Tibial artery (tissue), 4 donors: ENCODE measurements around the gene LCN15.
A peak's percentile ranks its signal among the peaks of the same experiment; 100 is the strongest.
"Not testable (repeated sequence)": the region's sequence is repeated elsewhere in the genome, so short reads cannot be mapped to it uniquely, and the experiment has no call there.

Source experiments
- DNase-seq, 2 donors: peaks; one replicate each; pipeline ENCODE4 v3.0.0-alpha.2; 2019
- H3K27ac ChIP-seq, 2 donors: fragments of 200-600 bp; sonication (generic) in 1 of 2; 1 replicate in 1 of 2; 2 replicates in 1 of 2; pipeline ENCODE4 v1.5.1; 2018 to 2019; ENCODE audit warnings: mild to moderate bottlenecking in 1 of 2
- H3K27me3 ChIP-seq, 2 donors: fragments of 200-600 bp; sonication (generic) in 1 of 2; one replicate each; pipeline versions ENCODE4 v1.5.1 to v1.6.0; 2016 to 2019
- H3K36me3 ChIP-seq, 3 donors: fragments of 200-600 bp; sonication (generic) in 2 of 3; one replicate each; pipeline ENCODE4 v1.5.1; 2016 to 2019; ENCODE audit warnings: mild to moderate bottlenecking in 2 of 3
- H3K4me1 ChIP-seq, 4 donors: fragments of 200-600 bp; sonication (generic) in 2 of 4; 1 replicate in 3 of 4; 2 replicates in 1 of 4; pipeline ENCODE4 v1.5.1; 2016 to 2019
- H3K4me3 ChIP-seq, 2 donors: fragments of 200-600 bp; sonication (generic) in 1 of 2; 1 replicate in 1 of 2; 2 replicates in 1 of 2; pipeline ENCODE4 v1.5.1; 2018 to 2019; ENCODE audit warnings: mild to moderate bottlenecking in 2 of 2
- H3K9me3 ChIP-seq, 3 donors: fragments of 200-600 bp; sonication (generic) in 1 of 3; one replicate each; pipeline ENCODE4 v1.5.1; 2016 to 2019
- intact Hi-C: fragments of 100-400 bp; cut with DNase I; formaldehyde crosslinking; loops from one replicate; pipeline ENCODE4 v1.15.0; 2023; ENCODE audit warnings: low total_unique reads
- TF ChIP-seq, protein P1 (sequence below), 2 experiments: fragments of 200-600 bp in 1 of 2; fragments of 450-650 bp in 1 of 2; IDR thresholded peaks; one replicate each; pipeline ENCODE4 v1.5.1; 2017 to 2019; ENCODE audit warnings: antibody characterized with exemption in 2 of 2, mild to moderate bottlenecking in 1 of 2, moderate library complexity in 1 of 2

LCN15 gene

DNA sequence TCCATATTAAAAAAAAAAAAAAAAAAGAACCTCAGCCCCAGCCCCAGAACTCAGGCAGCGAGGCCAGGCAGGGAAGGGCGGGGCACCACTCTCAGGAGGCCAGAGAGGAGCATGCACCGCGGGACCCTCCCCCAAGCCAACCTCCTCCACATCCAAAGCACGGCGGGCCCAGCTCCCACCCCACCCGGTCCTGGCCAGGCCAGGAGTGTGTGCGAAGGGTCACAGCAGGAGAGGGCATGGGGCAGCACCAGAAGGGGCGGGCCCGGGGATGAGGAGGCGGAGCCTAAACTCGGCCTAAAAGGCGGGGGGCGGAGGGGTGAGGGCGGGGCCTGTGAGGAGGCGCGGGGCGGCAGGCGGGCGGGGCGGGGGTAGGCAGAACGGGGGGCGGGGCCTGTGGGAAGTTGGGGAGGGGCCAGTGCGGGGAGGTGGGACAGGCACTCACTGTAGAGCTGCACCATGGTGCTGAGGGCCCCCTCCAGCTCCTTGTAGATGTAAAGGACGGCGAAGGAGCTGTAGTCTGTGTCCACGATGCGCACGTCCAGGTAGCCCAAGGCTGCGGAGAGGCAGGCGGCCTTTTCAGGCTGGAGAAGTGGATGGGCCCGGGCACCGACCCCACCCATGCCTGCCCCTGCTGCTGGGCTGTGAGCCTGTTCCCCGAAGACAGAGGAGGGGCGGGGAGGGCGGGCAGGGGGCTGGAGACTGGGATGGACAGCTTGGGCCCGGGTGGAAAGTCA lies 1.2 kb downstream of the LCN15 start:
- Histone ChIP-seq H3K4me1 (peaks cover 0 to 10% (median 2%) of the 10 kb centered on the region in 4 donors), H3K9me3 (no peaks in the 10 kb centered on the region), H3K27me3 (peaks cover 0 to 86% of the 10 kb centered on the region in 2 donors), H3K27ac (no peak overlapping the region), H3K4me3 (no peak overlapping the region), H3K36me3 (no peaks in the 10 kb centered on the region)
- intact Hi-C loops = no loop called here
- DNase-seq = peak in 1 of 2 donors; percentile 51
- TF ChIP-seq, protein P1, sequence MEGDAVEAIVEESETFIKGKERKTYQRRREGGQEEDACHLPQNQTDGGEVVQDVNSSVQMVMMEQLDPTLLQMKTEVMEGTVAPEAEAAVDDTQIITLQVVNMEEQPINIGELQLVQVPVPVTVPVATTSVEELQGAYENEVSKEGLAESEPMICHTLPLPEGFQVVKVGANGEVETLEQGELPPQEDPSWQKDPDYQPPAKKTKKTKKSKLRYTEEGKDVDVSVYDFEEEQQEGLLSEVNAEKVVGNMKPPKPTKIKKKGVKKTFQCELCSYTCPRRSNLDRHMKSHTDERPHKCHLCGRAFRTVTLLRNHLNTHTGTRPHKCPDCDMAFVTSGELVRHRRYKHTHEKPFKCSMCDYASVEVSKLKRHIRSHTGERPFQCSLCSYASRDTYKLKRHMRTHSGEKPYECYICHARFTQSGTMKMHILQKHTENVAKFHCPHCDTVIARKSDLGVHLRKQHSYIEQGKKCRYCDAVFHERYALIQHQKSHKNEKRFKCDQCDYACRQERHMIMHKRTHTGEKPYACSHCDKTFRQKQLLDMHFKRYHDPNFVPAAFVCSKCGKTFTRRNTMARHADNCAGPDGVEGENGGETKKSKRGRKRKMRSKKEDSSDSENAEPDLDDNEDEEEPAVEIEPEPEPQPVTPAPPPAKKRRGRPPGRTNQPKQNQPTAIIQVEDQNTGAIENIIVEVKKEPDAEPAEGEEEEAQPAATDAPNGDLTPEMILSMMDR (IDR thresholded peaks at IDR 0.05) = no peak

DNA sequence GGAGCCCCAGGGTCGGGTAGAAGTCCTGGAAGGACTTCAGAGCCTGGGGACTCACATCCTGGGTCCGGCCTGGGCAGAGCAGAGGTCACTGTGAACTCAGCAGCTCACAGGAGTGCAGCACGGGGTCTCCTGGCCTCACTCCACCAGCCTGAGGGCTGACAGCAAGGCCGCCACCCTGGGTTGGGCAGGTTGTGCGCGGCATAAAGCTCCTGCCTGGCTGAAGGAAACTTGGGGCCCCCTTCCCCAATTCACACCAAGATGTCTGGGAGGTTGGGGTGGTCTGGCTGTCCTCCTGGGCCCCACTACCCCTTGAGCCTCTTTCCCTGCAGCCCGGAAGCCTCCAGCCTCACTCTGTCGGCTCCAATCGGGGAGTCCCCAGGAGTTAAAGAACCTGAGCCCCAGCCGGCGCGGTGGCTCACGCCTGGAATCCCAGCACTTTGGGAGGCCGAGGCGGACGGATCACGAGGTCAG lies 2.1 kb downstream of the LCN15 start:
- no peaks in the 10 kb centered on the region for H3K9me3 ChIP-seq

DNA sequence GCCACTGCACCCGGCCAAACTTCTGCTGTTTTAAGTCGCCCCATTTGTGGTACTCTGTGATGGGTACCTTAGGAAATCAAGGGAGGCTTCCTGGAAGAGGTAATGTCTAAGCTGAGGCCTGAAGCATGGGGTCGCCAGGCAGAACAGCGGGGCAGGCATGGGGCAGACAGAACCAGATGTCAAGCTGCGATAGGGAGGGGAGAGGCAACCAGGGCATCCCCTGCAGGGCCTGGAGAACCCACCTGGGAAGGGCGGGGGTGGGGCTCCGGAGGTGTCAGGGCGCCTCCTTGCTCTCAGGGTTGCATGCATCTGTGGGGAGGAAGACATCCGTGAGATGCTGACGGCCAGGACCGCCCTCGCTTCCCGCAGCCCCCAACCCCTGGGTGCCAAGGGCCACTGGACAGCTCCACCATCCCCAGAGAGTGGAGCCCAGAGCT lies 2.8 kb downstream of the LCN15 start:
- no peak overlapping the region for H3K27ac ChIP-seq
- intact Hi-C loops = no loop called here
- H3K27me3 ChIP-seq = peaks cover 0 to 86% of the 10 kb centered on the region in 2 donors
- H3K36me3 ChIP-seq = no peaks in the 10 kb centered on the region
- no peak overlapping the region for H3K4me3 ChIP-seq
- TF ChIP-seq, protein P1 (IDR thresholded peaks at IDR 0.05) = no peak
- no peaks in the 10 kb centered on the region for H3K9me3 ChIP-seq
- DNase-seq = no peak
- H3K4me1 ChIP-seq = peaks cover 0 to 10% (median 2%) of the 10 kb centered on the region in 4 donors

More for the DNA sequence above, 2.1 kb downstream of the LCN15 start:
- intact Hi-C loops = no loop called here
- TF ChIP-seq, protein P1 (IDR thresholded peaks at IDR 0.05) = no peak
- Histone ChIP-seq H3K27ac (no peak overlapping the region), H3K4me1 (peaks cover 0 to 10% (median 2%) of the 10 kb centered on the region in 4 donors), H3K36me3 (no peaks in the 10 kb centered on the region), H3K27me3 (peaks cover 0 to 86% of the 10 kb centered on the region in 2 donors), H3K4me3 (no peak overlapping the region)
- DNase-seq = no peak

DNA sequence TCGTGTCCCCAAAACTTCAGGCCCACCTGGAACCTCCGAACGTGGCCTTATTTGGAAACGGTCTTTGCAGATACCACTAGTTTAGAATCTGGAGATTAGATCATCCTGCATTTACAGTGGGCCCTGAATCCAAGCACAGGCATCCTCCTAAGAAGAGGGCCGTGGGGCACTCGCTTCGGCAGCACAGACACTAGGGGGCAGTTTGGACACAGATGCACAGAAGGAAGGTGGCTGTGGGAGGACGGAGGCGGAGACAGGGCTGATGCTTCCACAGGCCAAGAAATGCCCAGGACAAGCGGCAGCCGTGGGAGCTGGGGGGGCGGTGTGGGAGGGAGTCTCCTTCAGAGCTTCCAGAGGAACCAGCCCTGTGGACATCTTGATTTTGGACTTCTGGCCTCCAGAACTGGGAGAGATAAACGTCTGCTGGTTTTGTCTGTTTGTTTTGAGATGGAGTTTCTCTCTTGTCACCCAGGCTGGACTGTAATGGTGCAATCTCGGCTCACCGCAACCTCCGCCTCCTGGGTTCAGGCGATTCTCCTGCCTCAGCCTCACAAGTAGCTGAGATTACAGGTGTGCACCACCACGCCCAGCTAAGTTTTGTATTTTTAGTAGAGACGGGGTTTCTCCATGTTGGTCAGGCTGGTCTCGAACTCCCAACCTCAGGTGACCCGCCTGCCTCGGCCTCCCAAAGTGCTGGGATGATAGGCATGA lies 3.3 kb downstream of the LCN15 start:
- H3K36me3 ChIP-seq, DNase-seq, intact Hi-C loops: not testable (repeated sequence)

DNA sequence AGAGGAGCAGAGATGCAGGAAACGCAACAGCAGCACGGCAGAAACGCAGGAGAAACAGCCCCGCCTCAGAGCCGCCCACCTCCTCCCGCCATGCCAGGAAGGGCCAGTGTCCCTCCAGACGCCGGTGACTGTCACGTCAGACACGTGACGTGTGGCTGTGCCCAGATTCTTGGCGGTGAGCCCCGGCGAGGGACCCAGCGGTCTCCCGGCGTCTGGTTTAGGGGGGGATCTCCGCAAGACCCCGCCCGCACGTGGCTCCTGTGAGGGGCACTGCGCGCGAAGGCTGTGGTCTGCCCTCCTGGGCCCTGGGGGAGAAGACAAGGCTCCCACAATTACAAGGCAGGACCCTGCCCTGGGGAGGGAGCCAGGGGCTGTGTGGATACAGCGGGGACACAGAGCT lies 3.9 kb downstream of the LCN15 start:
- TF ChIP-seq, protein P1 (IDR thresholded peaks at IDR 0.05) = no peak
- Histone ChIP-seq H3K27me3 (peaks cover 0 to 95% of the 10 kb centered on the region in 2 donors), H3K4me1 (peaks cover 0 to 10% (median 2%) of the 10 kb centered on the region in 4 donors), H3K4me3 (no peak overlapping the region), H3K36me3 (no peaks in the 10 kb centered on the region), H3K9me3 (peaks cover 0 to 5% (median 0%) of the 10 kb centered on the region in 3 donors), H3K27ac (no peak overlapping the region)
- DNase-seq = no peak
- intact Hi-C loops = no loop called here

More for the DNA sequence above, 3.3 kb downstream of the LCN15 start:
- H3K27ac ChIP-seq, H3K4me3 ChIP-seq, H3K9me3 ChIP-seq, H3K4me1 ChIP-seq: not testable (repeated sequence)
- H3K27me3 ChIP-seq = peaks cover 0 to 91% of the 10 kb centered on the region in 2 donors
